ENCODE data around the gene CCDC187.
A peak's percentile ranks its signal among the peaks of the same experiment; 100 is the strongest.

CCDC187 gene

DNA sequence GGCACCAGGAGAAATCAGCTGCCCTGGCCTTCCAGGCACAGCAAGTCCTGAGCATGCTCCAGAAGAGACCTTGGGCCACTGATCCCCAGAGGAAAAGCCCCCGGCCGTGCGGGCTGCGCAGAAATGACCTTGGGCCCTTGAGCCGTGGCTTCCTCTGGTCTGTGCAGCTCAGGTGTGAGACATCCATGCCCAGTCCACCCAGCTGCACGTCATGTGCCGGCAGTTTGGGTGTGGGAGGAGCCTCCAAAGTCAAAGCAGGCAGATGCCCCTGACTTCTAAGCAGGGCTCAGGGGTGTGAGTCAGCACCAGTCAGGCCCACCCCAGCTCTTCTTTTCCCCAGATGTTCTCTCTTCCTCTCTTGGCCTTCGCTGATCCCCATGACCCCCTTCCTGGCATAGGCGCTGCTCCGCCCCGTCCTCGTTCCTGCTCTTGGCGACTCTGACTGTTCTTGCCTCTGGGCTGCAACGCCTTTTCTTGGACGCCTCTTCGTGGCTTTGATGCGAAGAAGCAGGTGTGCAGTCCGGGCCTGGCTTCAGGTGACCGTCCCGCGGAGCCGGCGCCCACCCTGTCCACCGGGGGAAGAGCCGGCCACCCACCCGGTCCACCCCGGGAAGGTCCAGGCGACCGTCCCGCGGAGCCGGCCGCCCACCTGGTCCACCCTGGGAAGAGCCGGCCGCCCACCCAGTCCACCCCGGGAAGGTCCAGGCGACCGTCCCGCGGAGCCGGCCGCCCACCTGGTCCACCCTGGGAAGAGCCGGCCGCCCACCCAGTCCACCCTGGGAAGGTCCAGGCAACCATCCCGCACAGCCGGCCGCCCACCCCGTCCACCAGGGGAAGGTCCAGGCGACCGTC lies 52.4 kb downstream of the CCDC187 start:
- DNase-seq, result no peak

DNA sequence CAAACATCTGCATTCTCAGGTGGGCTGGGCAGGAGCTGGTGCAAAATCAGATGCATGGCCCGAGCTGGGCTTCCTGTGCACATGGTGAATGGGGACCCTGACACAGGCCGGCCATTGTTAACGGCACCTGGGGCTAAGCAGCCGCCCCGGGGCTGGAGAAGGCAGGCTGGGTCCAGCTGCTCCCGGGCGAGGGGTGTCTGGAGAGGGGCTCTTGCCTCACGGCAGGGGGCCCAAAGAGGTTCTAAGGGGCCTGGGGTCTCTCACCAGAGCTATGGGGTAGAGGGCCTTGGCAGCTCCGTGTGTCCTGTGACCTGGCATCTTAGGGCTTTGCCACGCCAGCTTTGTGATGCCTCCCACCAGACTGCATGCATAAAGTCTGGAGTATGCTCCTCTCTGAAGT lies 53.2 kb downstream of the CCDC187 start:
- no peak for DNase-seq

DNA sequence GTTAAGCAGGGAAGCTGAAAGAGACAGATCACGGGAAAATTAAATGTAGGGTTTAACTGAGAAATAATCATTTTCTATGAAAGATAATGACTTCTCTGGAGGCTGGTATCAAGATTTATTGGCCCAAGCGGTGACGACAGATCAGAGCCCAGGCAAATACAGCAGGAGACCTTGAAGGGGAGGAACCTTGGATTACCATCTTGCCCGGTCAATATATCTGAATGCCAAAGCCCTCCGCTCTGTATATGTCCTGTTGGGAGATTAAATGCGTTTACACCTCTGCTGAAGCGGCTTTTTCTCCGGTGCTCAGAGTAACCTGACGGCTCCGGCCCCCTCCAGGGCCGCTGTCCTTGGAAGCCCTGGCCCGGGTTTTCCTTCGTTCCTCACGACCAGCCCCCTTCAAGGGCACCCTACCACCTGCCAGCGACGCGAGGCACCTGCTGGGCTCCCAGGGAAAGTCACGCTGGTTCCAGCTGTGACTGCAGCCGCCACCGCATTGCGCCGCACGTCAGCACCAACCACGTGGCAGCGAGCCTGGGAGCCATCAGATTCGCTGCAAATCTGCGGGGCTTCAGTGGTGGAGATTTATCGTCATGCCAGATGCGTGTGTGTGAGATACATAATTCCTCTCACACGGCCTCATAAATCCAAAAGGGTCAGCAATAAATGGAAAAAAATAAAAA lies 53.9 kb downstream of the CCDC187 start:
- no peak for DNase-seq

DNA sequence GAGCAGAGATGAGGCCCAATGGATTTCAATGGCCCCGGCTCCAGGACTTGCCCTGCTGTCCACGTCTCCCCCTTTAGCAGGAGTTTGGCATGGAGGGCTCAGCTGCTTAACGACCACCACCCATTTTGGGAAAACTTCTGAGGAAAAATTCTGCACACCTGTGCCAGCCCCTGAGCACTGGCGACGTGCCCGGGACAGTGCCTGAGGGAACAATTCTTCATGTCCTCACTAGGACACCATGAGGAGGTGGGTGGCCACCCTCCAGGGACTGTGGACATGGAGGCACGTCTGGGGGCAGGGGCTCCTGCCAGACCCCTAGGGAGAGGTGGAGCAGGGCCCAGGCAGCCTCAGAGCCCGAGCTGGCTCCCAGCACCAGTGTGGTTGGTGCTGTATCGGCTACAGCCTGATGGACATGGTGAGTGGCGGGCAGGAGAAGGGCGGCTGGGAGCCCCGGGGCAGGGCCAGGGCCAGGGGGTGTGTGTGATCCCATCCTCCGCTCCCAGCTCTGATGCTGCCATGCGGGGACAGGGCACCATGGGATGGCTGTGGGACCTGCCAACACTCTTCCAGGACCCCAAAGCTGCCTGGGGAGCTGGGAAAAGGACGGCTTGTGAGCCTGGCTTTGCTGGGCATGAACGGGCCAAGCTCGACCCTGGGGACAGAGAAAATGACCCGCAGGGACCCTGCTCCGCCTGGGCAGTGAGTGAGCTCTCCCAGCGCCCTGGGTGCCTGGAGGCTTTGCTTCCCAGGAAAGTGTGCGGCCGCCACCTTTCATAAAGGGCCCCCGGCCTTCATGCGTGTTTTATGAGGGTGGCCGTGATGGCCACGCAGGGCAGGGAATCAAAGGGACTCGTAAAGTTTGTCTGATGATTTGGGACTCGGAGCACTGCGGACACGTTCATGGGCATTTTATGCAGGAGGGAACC lies 54.7 kb downstream of the CCDC187 start:
- DNase-seq, result no peak

DNA sequence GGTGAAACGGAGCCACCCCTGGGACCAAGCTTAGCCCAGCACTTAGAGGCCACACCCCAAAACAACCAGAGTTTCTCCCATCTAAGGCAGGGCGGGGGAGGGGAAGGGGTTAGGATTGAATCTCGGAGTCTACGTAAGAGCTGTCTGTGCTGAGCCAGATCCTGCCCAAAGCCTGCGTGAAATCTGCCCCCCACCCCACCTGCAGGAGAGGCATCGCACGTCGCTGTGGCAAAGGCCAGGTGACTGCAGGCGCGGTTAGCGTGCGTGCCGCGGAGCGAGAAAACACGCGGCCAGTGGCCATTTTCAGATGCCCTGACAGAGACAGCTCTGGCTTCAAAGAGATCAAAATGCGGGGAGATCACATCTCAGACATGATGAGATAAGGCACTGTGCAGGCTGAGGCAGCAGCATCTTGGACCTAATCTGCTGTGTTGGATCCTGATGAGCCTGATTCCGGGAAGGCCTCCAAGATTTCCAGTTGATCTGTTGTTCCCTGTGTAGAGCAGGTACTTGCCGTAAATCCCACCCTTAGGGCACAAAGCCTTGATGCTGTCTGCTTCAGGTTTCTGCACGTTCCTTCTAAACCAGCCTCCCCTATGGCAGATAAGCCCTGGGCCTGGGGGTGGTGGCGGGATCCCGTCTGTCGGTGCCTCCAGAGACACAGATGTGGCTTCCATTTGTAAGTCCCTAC lies 55.8 kb downstream of the CCDC187 start:
- no peak for DNase-seq

GRCh38 chr9:136247551-136247916 lies 56.4 kb downstream of the CCDC187 start:
- no peak for DNase-seq

- DNase-seq, result no peak
Observed at GRCh38 chr9:136246849-136247550, 56.9 kb downstream of the CCDC187 start.

GRCh38 chr9:136245219-136246150 lies 58.4 kb downstream of the CCDC187 start, which contains the start of gene QSOX2:
Gene QSOX2, minus strand, starts transcription at chr9:136245812. Its CDS starts 9 bp downstream, at chr9:136245803.
- peak; percentile 86 for DNase-seq

- no peak for DNase-seq
Observed at GRCh38 chr9:136244969-136245218, 59.0 kb downstream of the CCDC187 start.

DNA sequence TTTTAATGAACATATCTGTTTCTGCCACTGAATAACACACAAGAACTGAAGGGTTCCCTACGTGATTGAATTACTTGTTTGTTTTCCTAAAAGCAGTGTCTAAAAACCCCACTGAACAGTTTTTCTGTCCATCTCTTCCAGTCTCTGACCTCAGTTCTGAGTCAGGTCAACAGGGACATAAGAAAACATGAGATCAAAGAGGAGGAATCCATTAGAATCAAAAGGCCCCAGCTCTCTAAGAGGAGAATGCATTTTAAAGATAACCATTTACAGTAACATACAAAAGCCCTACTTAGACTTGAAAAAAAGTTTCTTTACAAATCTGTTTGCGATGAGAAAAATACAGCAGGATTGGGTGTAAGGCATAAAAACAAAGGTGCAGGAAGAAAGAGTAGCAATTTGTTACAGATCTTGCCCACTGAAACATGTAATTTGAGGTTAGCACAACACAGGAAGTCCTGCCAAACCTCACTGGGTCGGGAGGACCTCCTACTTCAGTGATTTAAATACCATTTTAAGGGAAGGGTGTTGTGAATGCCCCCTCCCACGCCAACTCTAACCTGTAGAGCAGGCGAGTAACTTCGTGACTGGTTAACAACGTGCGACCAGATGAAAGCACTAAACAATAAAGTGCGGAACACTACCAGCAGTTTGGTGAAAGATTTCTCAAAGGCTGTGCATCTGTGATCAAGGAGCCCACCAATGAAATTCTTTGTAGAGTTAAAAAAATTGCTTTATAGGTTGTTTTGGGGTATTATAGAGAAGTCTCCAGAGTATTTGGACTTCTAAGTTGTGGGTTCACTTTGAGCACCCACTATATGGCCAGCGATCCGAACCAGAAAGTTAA lies 59.5 kb downstream of the CCDC187 start:
- peak; percentile 60 for DNase-seq

DNA sequence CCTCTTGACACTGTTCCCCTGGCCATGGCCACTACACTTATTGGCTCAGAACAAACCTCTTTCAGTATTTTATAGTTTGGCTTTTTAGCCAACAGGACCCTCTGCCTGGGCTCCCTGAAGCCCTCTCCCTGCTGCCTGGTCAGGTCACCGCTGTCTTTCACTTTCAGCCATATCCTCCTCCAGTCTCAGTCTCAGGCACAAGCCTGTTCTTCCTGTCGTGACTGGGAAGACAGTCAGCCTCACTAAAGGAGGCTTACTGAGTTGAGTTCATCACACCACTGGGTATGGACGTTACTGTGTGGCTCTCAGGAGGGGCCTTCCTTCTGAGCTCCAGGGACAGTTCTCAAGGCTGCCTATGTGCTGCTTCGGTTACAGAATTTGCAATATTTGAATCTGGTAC lies 60.3 kb downstream of the CCDC187 start:
- DNase-seq, result no peak

GRCh38 chr9:136242918-136243525 lies 60.9 kb downstream of the CCDC187 start:
- no peak for DNase-seq

- DNase-seq, result no peak
Observed at GRCh38 chr9:136242248-136242647, 61.6 kb downstream of the CCDC187 start.

GRCh38 chr9:136241542-136241941 lies 62.4 kb downstream of the CCDC187 start:
- DNase-seq, result no peak

DNA sequence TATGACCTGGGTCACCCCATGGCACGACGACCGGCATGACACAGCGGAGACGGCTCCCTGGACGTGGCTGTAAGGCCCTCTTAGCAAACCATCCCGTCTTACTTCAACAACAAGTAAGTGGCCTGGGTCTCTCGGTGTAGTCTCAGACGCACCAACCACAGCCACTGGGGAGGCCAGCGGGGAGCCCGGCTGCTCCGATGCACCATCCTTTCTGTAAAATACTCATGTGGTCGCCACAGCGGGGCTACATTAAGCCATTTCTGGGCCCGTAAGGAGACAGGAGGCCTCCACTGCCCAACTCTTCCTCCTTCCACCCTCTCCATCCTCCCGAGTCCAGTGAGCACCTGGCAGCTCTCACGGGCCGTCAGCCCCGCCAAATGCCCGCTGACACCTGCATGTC lies 63.0 kb downstream of the CCDC187 start:
- DNase-seq, result no peak

GRCh38 chr9:136239983-136240330 lies 63.9 kb downstream of the CCDC187 start:
- no peak for DNase-seq

- no peak for DNase-seq
Observed at GRCh38 chr9:136239135-136239982, 64.5 kb downstream of the CCDC187 start.

DNA sequence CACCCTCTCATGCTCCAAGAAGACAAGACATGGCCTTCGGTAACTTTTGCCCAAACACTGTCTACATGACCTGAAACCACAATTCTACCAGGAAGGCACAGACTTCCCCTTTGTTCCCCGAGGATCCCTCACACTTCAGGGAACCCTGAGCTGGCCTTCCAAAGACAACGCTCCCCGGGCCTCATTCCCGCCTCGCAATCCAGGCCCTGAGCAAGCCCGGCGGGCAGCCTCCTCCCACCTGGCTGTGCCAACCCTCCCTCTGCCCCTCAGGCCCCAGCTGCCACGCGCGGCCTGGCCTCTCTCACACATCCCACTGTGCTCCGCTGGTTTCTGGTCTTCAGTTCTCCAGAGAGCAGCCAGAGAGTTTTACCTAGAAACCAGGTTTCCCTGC lies 65.6 kb downstream of the CCDC187 start:
- DNase-seq, result no peak

All from stimulated activated CD4-positive, alpha-beta T cell treated with anti-CD3 and anti-CD28 coated beads, Interleukin-4, amount 100 ng/mL, for 1 hour (primary cell).